Stimulated activated CD4-positive, alpha-beta T cell treated with anti-CD3 and anti-CD28 coated beads, Interleukin-1b, Interleukin-23, amount 100 ng/mL, for 1 hour (primary cell): ENCODE data around the gene DMBT1.

Source experiments
- DNase-seq, 2 donors: peaks; one replicate each; pipeline ENCODE4 v3.0.0-alpha.2; 2020; ENCODE audit warnings: low read depth in 2 of 2

DMBT1 gene

DNA sequence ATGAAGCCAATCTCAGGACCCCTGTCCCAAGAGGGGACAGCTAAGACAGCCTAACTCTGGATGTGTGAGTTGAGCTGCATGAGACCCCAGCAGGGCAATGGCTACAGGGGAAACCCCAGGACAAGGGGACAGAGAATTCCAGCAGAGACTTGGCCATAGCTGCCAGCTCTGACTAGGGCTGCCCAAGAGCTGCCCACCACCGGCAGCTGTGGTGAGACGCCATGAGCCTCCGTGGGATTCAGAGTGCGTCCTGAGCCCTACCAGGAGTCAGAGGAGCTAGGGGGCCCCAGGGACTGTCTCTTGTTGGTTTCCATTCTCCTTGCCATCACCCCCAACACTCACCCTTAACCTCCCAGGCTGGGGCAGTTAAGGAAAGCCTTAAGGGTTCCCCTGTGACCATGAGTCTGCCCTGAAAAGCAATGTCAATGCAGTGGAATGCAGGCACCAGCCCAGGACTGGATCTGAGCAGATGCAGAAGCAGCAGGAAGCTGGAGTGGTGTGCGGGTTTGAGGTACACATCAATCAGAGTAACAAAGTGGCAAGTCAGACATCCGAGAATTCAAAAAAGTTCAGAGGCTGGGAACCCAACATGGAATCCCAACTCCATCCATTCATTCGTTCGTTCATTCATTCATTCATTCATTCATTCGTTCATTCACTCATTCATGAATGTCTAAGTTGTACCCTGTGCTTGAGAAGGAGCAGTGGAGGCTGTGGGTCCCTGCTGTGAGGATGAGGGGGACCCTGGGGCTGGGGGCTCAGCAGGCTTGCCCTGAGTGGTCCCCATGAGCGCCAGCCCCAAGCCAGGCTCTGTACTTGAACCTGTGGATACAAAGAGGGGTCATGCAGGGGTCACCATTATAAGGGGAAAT lies 86.2 kb downstream of the DMBT1 start:
- no peak for DNase-seq

- no peak for DNase-seq
Measured at GRCh38 chr10:122647383-122647968, 86.9 kb downstream of the DMBT1 start.

DNA sequence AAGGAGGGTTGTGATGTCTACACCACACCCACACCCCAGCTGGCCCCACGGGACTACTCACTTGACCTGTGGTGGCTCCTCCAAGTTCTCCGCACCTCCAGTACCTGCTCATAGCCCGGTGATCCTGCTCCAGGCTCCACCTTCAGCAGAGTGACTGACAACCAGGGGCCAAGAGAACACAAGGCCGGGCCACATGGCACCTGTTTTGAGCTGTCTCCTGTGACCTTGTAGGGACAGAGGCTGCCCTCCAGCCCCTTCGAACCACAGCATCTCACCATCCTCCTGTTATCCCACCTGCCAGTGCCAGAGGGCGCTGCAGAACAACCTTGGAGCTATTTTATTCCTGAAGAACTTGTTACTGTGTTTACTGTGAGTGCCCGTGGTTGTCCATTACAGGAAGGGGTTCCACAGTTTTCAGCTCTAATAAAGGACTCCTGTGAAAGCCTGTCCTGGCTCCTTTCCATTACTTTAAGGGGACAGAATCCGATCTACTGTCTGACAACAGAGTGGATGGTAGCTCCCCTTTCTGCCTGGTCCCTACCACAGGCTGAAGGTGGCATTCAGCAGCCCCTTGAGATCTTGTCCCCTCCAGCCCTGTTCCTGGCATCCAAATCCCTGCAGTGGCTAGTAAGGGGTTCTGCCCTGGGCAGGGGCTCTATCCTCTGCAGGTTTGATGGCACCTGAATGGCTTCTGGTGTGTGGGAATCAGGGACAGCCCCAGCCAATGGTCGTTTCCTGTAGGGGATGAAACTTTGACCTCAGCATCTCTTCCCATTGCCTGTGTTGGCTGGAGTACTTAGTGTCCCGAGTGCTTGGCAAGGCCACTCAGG lies 88.3 kb downstream of the DMBT1 start:
- no peak for DNase-seq

- DNase-seq, result no peak
Measured at GRCh38 chr10:122649903-122650302, 89.3 kb downstream of the DMBT1 start.

GRCh38 chr10:122650331-122650730 lies 89.8 kb downstream of the DMBT1 start:
- no peak for DNase-seq

DNA sequence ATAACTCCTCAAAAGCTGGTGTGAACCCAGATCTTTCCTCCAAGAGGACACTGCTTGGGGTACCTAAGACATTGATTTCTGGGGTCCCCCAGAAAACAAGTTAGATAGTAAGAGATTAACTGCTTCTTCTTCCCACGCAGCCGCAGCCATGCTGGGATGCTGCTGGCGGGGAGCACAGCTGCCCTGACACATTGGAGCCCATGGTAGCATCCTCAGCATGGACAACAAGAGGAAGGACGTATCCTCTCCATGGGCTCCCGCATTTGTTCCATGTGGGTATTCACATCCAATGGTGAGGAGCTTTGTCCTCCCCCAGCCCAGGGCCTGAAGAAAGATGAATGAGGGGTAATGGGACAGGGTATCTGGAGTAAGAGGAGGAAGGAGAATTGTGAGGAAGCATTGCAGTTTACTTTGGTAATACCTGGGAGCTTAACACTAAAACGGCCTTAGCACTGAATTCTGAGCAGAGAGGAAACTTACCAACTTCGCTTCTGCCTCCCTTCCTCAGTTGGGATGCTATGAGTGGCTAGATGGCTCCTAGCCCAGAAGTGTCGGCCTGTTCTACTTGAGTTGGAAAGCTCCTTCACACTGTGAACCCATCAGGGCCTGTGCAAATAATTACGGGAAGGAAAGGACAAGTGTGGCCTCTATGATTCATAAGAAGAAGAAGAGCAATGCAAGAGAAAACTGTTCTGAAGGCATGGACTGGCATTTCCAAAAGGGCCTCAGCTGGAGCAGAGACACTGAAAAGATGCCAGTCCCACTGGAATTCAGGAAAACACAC lies 95.2 kb downstream of the DMBT1 start:
- no peak for DNase-seq

GRCh38 chr10:122656308-122656705 lies 95.8 kb downstream of the DMBT1 start:
- no peak for DNase-seq

GRCh38 chr10:122656741-122657140 lies 96.2 kb downstream of the DMBT1 start:
- DNase-seq, result no peak

DNA sequence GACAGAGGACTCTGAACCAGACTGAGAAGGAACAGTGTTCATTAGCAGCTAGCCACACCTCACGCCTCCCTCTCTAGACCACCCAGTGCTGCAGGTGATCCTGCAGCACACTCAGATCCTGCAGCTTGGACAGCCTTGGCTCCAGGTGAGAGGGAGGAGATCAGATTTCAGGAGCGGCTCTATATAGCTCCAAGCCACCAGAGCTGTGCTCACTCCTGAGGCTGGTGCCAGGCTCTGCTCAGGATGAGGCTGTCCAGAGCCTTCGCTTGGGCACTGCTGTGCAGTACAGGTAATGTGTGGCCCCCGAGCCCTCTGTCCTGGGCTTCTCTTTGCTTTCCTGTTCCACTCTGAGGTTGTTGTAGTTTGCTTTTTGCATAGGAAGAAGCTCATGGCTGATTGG lies 96.7 kb downstream of the DMBT1 start:
- DNase-seq, result no peak

- DNase-seq, result no peak
Measured at GRCh38 chr10:122657729-122658128, 97.2 kb downstream of the DMBT1 start.

- DNase-seq, result no peak
Measured at GRCh38 chr10:122658356-122659049, 97.9 kb downstream of the DMBT1 start.

- DNase-seq, result no peak
Measured at GRCh38 chr10:122659126-122659525, 98.6 kb downstream of the DMBT1 start.

GRCh38 chr10:122659651-122660050 lies 99.1 kb downstream of the DMBT1 start:
- no peak for DNase-seq

GRCh38 chr10:122660696-122661095 lies 100.1 kb downstream of the DMBT1 start:
- DNase-seq, result no peak

- no peak for DNase-seq
Measured at GRCh38 chr10:122662231-122662630, 101.7 kb downstream of the DMBT1 start.

DNA sequence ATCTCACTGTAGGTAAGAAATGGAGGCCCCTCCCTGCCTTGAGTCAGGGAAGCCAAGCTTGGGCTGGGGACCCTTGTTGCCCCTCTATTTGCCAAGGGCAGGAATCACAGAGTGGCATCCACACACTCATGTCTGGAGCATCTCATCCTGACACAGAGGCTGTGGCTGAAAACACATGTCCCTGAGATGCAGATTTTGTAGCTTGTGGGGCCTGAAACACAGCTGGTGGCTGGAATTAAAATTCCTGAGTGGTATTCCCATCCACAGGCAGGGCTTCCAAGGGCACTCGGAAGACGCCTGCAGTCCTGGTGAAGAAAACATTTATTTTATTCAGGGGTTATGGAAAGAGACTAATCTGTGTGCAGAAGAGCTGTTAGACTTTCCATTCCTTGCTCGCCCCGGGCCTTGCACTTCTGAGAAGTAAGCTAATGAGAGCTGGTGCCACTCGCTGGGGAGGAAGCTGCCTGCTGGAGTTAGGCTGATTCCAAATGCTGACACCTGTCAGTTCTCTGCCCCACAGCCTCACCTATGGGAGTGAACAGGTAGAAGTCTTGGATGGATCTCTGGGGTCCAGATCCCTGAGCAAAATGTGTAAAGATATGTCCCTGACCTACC lies 103.1 kb downstream of the DMBT1 start:
- no peak for DNase-seq

DNA sequence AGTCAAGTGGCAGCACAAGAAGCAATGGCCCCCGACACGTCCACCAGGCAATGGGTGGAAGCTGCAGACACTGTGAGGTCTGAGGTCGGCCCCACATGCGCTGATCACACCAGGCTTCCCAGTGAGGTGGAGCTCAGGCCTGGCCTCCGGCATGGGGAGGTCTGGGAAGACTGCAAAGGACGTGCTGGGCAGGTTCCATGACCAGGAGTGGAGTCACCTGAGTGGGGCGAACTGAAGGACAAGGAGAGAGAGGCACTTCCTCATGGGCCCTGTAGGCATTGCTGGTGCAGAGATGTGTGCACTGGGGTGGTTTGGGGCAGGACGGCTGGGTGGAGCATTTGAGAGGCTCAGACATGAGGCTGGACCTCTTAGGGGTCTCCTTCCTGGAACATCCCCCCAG lies 103.9 kb downstream of the DMBT1 start:
- DNase-seq, result no peak

GRCh38 chr10:122665329-122665860 lies 104.8 kb downstream of the DMBT1 start:
- DNase-seq, result no peak

GRCh38 chr10:122665946-122666345 lies 105.4 kb downstream of the DMBT1 start:
- no peak for DNase-seq

DNA sequence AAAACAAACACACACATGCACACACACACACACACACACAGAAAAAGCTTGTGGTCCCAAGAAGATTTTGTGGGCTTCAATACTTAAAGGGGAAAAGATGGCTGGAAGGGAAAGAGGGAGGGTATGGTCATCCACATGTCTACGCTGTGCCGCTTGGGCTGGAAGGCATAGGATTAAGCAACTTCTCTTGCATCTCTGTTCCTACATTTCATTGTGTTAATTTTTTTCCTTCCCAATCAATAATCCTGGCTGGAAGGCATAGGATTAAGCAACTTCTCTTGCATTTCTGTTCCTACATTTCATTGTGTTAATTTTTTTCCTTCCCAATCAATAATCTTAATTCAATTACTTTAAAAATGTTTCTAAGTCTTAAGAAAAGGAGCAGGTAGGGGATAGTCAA lies 108.5 kb downstream of the DMBT1 start:
- no peak for DNase-seq
